Uterus (tissue), 2 donors: ENCODE results near the gene FAM50A.

Experiments
- CTCF ChIP-seq, 4 experiments: fragments of 200-600 bp in 2 of 4; fragments of 450-650 bp in 2 of 4; sonication (generic) in 2 of 4; IDR thresholded peaks; one replicate each; pipeline ENCODE4 v1.5.1; 2016 to 2019; ENCODE audit warnings: antibody characterized with exemption in 4 of 4, mild to moderate bottlenecking in 2 of 4, moderate library complexity in 1 of 4
- POLR2A ChIP-seq, 2 donors: fragments of 450-650 bp; IDR thresholded peaks; one replicate each; pipeline ENCODE4 v1.6.1; 2016; ENCODE audit warnings: antibody characterized with exemption in 2 of 2, mild to moderate bottlenecking in 1 of 2, moderate library complexity in 1 of 2

DNA sequence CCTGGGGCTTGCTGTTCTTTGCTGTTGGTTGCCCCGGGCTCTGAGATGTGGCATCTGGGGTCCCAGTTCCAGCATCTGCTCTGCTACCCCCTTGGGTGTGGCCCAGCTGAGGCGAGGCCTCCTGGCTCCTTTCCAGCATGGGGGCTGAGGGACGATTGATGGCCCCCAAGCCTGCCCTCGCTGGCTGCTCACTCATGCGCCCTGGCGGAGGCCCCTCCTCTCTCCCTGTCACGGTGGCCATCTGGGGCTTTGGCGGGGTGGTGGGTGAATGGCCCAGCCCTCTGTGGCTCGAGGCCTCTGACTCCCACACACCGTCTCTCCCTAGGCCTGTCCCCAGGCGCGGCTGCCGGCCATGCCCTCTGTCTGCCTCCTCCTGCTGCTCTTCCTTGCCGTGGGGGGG lies 15.9 kb downstream of the FAM50A start:
- TF ChIP-seq CTCF (IDR thresholded peaks at IDR 0.05) (no peak), POLR2A (IDR thresholded peaks at IDR 0.05) (no peak)
